NCI-H1105 (cell line): ENCODE results near the gene OR2S2.
"Not testable (repeated sequence)": the region's sequence is repeated elsewhere in the genome, so short reads cannot be mapped to it uniquely, and the experiment has no call there.

Source experiments
- DNase-seq: peaks from one replicate; lab custom pipeline; 2025; lab: John Stamatoyannopoulos, UW

OR2S2 gene

GRCh38 chr9:35933550-35934067 lies 24.3 kb downstream of the OR2S2 start:
- no peak for DNase-seq

- no peak for DNase-seq
These were observed 25.2 kb downstream of the OR2S2 start for GRCh38 chr9:35932735-35933134.

GRCh38 chr9:35930989-35931388 lies 27.0 kb downstream of the OR2S2 start:
- no peak for DNase-seq

GRCh38 chr9:35930521-35930920 lies 27.4 kb downstream of the OR2S2 start:
- DNase-seq: no peak

GRCh38 chr9:35929453-35929718 lies 28.6 kb downstream of the OR2S2 start:
- DNase-seq: no peak

GRCh38 chr9:35928591-35929452 lies 29.1 kb downstream of the OR2S2 start:
- no peak for DNase-seq

- DNase-seq: no peak
These were observed 33.8 kb downstream of the OR2S2 start for GRCh38 chr9:35923927-35924763.

- no peak for DNase-seq
These were observed 34.4 kb downstream of the OR2S2 start for GRCh38 chr9:35923598-35923926.

- DNase-seq: no peak
These were observed 37.8 kb downstream of the OR2S2 start for GRCh38 chr9:35920051-35920620.

- DNase-seq: no peak
These were observed 38.5 kb downstream of the OR2S2 start for GRCh38 chr9:35919212-35920008.

GRCh38 chr9:35918780-35919179 lies 39.2 kb downstream of the OR2S2 start:
- DNase-seq: no peak

- no peak for DNase-seq
These were observed 40.7 kb downstream of the OR2S2 start for GRCh38 chr9:35917261-35917660.

- no peak for DNase-seq
These were observed 42.2 kb downstream of the OR2S2 start for GRCh38 chr9:35915681-35916294.

GRCh38 chr9:35914301-35914807 lies 43.6 kb downstream of the OR2S2 start:
- no peak for DNase-seq

GRCh38 chr9:35913429-35913828 lies 44.5 kb downstream of the OR2S2 start:
- DNase-seq: not testable (repeated sequence)

- DNase-seq: no peak
These were observed 45.1 kb downstream of the OR2S2 start for GRCh38 chr9:35912791-35913400.

GRCh38 chr9:35911690-35912089 lies 46.3 kb downstream of the OR2S2 start:
- no peak for DNase-seq

- peak; percentile 8 for DNase-seq
These were observed 47.2 kb downstream of the OR2S2 start for GRCh38 chr9:35910613-35911359.

GRCh38 chr9:35909687-35910612 lies 48.0 kb downstream of the OR2S2 start:
- DNase-seq: no peak
